GM10847 (cell line): Measurements from ENCODE around the gene DAZAP1.

Experiments
- POLR2A ChIP-seq: IDR thresholded peaks from 2 replicates; pipeline ENCODE4 v1.6.1; 2011; ENCODE audit not compliant: insufficient read length; ENCODE audit errors: extremely low read depth

The DAZAP1 gene

DNA sequence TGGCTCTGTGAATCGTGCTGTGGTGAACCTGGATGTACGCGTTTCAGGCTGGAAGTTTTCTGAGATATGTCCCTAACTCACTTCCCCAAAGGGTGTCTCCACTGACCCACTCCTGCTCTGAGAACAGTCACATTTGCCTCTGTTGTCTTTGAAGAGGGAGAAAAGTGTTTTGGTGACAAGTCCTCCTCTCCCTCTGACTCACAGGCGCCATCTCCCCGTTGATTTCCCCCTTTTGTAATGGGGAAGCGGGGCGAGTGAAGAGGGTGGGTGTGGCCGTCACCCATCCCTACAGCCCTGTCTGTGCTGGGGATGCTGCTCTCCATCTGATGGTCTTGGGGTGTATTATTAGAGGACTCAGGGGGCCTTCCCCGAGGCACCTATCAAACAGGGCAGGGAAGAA, 52.1 kb downstream of the DAZAP1 start:
- no peak for TF ChIP-seq POLR2A

DNA sequence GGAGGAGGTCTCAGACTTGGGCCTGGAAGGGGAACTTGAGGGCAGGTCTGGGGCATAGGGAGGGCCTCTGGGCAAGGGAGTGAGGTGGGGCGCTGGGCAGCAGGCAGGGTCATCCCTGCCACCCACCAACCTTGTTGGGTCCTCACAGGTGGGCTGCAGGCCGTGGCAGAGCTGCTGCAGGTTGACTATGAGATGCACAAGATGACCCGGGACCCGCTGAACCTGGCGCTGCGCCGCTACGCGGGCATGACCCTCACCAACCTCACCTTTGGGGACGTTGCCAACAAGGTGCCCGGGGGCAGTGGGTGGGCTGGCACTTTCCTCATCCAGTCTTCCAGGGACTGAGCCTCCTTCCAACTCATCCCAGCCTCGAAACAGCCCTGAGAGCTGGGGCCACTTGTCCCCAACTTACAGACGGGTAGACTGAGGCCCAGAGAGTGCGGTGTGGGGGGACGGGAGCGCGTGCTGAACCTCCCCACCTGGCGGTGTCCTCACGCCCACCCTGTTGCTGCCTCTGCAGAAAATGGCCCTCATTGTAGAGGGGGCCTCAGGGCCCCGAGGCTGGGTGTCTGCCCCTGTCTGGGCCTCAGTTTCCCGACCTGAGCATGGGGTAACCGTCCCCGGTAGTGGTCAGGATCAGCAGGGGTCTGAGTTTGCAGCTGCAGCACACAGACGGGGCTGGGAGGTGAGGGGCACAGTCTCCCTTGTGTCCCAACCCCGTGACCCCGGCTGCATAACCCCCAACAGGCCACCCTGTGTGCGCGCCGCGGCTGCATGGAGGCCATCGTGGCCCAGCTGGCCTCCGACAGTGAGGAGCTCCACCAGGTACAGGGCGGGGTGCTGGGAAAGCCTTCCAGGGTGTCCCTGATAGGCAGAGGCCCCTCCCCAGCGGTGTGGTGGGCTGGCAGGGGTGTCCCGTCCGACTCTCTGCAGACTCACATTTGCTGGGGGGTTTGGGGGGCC, 52.9 kb downstream of the DAZAP1 start:
- no peak for TF ChIP-seq POLR2A

DNA sequence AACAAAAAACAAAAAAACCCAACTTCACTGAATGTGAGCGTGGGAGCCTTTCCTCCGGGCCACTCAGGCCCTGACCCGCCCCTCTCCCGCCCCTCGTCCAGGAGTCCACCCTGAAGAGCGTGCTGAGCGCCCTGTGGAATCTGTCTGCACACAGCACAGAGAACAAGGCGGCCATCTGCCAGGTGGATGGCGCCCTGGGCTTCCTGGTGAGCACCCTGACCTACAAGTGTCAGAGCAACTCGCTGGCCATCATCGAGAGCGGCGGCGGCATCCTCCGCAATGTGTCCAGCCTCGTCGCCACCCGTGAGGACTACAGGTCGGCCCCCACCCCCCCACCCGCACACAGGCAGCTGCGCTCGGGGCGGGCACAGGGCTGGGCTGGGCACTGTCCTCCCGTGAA, 54.5 kb downstream of the DAZAP1 start:
- TF ChIP-seq POLR2A, result no peak

DNA sequence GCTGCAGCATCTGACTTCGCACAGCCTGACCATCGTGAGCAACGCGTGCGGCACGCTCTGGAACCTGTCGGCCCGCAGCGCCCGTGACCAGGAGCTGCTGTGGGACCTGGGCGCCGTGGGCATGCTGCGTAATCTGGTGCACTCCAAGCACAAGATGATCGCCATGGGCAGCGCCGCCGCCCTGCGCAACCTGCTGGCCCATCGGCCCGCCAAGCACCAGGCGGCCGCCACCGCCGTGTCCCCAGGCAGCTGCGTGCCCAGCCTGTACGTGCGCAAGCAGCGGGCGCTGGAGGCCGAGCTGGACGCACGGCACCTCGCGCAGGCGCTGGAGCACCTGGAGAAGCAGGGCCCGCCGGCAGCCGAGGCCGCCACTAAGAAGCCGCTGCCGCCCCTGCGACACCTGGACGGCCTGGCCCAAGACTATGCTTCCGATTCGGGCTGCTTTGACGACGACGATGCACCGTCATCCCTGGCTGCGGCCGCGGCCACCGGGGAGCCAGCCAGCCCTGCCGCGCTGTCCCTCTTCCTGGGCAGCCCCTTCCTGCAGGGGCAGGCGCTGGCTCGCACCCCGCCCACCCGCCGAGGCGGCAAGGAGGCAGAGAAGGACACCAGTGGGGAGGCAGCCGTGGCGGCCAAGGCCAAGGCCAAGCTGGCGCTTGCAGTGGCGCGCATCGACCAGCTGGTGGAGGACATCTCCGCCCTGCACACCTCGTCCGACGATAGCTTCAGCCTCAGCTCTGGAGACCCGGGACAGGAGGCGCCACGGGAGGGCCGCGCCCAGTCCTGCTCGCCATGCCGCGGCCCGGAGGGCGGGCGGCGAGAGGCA, 58.0 kb downstream of the DAZAP1 start:
- TF ChIP-seq POLR2A, result no peak

DNA sequence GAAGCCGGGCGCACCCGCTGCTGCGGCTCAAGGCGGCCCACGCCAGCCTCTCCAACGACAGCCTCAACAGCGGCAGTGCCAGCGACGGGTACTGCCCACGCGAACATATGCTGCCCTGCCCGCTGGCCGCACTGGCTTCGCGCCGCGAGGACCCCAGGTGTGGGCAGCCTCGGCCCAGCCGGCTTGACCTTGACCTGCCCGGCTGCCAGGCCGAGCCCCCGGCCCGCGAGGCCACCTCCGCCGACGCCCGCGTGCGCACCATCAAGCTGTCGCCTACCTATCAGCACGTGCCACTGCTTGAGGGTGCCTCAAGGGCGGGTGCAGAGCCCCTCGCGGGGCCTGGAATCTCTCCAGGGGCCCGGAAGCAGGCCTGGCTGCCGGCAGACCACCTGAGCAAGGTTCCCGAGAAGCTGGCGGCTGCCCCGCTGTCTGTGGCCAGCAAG, 58.7 kb downstream of the DAZAP1 start:
- TF ChIP-seq POLR2A, result no peak

DNA sequence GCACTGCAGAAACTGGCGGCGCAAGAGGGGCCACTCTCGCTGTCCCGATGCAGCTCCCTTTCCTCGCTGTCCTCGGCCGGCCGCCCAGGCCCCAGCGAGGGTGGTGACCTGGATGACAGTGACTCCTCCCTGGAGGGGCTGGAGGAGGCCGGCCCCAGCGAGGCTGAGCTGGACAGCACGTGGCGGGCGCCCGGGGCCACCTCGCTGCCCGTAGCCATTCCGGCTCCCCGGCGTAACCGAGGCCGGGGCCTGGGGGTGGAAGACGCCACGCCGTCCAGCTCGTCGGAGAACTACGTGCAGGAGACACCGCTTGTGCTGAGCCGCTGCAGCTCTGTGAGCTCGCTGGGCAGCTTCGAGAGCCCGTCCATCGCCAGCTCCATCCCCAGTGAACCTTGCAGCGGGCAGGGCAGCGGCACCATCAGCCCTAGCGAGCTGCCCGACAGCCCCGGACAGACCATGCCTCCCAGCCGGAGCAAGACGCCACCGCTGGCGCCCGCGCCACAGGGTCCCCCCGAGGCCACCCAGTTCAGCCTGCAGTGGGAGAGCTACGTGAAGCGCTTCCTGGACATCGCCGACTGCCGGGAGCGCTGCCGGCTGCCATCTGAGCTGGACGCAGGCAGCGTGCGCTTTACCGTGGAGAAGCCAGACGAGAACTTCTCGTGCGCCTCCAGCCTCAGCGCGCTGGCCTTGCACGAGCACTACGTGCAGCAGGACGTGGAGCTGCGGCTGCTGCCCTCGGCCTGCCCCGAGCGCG, 59.3 kb downstream of the DAZAP1 start:
- TF ChIP-seq POLR2A, result no peak

DNA sequence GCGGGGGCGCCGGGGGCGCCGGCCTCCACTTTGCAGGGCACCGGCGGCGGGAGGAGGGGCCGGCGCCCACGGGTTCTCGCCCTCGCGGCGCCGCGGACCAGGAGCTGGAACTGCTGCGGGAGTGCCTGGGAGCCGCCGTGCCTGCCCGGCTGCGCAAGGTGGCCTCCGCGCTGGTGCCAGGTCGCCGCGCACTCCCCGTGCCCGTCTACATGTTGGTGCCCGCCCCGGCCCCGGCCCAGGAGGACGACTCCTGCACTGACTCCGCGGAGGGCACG, 59.8 kb downstream of the DAZAP1 start:
- TF ChIP-seq POLR2A, result no peak

DNA sequence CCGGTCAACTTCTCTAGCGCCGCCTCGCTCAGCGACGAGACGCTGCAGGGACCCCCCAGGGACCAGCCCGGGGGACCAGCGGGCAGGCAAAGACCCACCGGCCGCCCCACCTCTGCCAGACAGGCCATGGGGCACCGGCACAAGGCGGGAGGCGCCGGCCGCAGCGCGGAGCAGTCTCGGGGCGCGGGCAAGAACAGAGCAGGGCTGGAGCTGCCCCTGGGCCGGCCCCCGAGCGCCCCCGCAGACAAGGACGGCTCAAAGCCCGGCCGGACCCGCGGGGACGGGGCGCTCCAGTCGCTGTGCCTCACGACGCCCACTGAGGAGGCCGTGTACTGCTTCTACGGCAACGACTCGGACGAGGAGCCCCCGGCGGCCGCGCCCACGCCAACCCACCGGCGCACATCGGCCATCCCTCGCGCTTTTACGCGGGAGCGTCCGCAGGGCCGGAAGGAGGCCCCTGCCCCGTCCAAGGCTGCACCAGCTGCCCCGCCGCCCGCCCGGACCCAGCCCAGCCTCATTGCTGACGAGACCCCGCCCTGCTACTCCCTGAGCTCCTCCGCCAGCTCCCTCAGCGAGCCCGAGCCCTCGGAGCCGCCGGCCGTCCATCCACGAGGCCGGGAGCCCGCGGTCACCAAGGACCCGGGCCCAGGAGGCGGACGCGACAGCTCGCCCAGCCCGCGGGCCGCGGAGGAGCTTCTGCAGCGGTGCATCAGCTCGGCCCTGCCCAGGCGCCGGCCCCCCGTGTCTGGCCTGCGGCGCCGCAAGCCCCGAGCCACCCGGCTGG, 60.3 kb downstream of the DAZAP1 start:
- TF ChIP-seq POLR2A, result no peak

DNA sequence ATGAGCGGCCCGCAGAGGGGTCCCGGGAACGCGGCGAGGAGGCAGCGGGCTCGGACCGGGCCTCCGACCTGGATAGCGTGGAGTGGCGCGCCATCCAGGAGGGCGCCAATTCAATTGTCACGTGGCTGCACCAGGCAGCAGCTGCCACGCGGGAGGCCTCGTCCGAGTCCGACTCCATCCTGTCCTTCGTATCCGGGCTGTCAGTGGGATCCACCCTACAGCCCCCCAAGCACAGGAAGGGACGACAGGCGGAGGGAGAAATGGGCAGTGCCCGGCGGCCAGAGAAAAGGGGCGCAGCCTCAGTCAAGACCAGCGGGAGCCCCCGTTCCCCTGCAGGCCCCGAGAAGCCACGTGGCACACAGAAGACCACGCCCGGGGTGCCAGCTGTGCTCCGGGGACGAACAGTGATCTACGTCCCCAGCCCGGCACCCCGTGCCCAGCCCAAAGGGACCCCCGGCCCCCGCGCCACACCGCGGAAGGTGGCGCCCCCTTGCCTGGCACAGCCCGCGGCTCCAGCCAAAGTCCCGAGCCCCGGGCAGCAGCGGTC, 61.0 kb downstream of the DAZAP1 start:
- no peak for TF ChIP-seq POLR2A

DNA sequence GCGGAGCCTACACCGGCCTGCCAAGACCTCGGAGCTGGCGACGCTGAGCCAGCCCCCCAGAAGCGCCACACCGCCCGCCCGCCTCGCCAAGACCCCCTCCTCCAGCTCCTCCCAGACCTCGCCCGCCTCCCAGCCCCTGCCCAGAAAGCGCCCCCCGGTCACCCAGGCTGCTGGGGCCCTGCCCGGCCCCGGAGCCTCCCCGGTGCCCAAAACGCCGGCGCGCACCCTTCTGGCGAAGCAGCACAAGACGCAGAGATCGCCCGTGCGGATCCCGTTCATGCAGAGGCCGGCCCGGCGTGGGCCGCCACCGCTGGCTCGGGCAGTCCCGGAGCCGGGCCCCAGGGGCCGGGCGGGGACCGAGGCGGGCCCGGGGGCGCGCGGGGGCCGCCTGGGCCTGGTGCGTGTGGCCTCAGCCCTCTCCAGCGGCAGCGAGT, 61.5 kb downstream of the DAZAP1 start:
- no peak for TF ChIP-seq POLR2A

DNA sequence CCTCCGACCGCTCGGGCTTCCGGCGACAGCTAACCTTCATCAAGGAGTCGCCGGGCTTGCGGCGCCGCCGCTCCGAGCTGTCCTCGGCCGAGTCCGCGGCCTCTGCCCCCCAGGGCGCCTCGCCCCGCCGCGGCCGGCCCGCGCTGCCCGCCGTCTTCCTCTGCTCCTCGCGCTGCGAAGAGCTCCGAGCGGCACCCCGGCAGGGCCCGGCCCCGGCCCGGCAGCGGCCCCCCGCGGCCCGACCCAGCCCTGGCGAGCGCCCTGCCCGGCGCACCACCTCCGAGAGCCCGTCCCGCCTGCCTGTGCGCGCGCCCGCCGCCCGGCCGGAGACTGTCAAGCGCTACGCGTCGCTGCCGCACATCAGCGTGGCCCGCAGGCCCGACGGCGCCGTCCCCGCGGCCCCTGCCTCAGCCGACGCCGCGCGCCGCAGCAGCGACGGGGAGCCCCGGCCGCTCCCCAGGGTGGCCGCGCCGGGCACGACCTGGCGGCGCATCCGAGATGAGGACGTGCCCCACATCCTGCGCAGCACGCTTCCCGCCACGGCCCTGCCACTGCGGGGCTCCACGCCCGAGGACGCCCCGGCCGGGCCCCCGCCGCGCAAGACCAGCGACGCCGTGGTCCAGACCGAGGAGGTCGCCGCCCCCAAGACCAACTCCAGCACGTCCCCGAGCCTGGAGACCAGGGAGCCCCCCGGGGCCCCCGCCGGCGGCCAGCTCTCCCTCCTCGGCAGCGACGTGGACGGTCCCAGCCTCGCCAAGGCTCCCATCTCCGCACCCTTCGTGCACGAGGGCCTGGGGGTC, 62.1 kb downstream of the DAZAP1 start:
- no peak for TF ChIP-seq POLR2A

DNA sequence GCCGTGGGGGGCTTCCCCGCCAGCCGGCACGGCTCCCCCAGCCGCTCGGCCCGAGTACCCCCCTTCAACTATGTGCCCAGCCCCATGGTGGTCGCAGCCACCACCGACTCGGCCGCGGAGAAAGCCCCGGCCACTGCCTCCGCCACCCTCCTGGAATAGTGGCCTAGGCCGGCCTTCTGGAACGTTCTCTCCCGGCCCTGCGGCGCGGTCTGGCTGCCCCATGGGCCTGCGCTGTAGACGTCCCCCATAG, 62.6 kb downstream of the DAZAP1 start:
- TF ChIP-seq POLR2A, result no peak

DNA sequence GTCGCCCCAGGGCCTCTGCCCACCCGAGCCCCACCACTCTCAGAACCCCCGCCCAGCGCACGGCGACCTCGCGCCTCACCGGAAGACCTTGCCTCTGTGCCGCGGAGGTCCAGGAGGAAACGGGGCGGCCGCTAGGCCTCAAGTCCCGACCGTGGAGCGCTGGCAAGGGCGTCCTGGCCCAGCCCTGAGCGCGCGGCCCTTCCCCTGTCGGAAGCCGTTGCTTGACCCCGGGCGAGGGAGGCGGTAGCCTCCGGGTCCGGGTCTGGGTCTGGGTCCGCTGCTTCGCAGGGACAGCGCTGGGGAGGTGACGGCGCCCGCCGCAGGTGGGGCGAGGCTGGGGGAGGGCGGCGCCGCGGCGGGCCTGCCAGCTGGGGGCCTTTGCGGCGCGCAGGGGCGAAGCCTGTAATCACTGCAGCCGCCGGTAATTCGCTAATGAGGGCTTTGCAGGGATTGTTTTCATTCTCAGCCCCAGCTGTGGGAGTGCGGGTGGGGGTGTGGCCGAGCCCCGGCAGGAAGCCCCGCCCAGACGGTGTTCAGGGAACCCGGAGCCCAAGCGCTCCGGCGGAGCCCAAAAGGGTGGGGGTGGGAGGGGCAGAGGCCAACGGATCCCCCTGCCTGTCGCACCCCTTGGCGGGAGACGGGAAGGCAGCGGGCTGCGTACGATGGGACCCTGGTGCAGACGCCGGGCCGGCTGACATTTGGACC, 63.1 kb downstream of the DAZAP1 start:
- TF ChIP-seq POLR2A, result no peak
